Gastrocnemius medialis (tissue), 4 donors: ENCODE results near the gene PERM1.

Experiments used
- CTCF ChIP-seq, 5 experiments: fragments of 450-650 bp in 3 of 5; fragments of 200-600 bp in 2 of 5; sonication (generic) in 2 of 5; IDR thresholded peaks in 4 of 5; conservative IDR thresholded peaks in 1 of 5; 1 replicate in 4 of 5; 2 replicates in 1 of 5; pipeline ENCODE4 v1.5.1; 2016 to 2019; ENCODE audit warnings: antibody characterized with exemption in 5 of 5, mild to moderate bottlenecking in 3 of 5, moderate library complexity in 3 of 5
- POLR2A ChIP-seq, 2 donors: fragments of 450-650 bp; IDR thresholded peaks; one replicate each; pipeline ENCODE4 v1.6.1; 2017; ENCODE audit warnings: antibody characterized with exemption in 2 of 2, mild to moderate bottlenecking in 2 of 2, moderate library complexity in 2 of 2

- TF ChIP-seq CTCF (IDR thresholded peaks at IDR 0.05 in 4 of 5, conservative IDR thresholded peaks at IDR 0.05 in 1 of 5) (no peak), POLR2A (IDR thresholded peaks at IDR 0.05) (no peak)
Measured at GRCh38 chr1:1024149-1024770, 42.4 kb upstream of the PERM1 start.
